OCI-LY7 (cell line): ENCODE results near the gene NTRK1. TPM values are rescaled to one million over a fixed set of nuclear protein-coding genes. Genes with fewer than 3 reads are reported as not detected.

ENCODE experiments used
- BruUV-seq: library from RNA; stranded (reverse); fragments of 400-500 nt; replicated peaks from 2 replicates; lab custom pipeline; 2021; lab: Mats Ljungman, UMichigan
- CTCF ChIA-PET: fragments of 300-600 bp; sonication (Branson Sonifier 250); formaldehyde crosslinking; loops from one replicate; lab custom pipeline; 2022; ENCODE audit warnings: antibody characterized with exemption; ENCODE audit not compliant: unreplicated experiment; lab: Charles Lee
- POLR2A ChIA-PET: fragments of 300-600 bp; sonication (Branson Sonifier 250); formaldehyde crosslinking; loops from one replicate; lab custom pipeline; 2022; ENCODE audit warnings: antibody characterized with exemption; lab: Charles Lee
- DNase-seq: peaks from one replicate; pipeline ENCODE4 v3.0.0-alpha.2; 2015; ENCODE audit warnings: low spot score
- H2AFZ ChIP-seq: fragments of 200-600 bp; sonication (generic), shearing (Covaris generic); 2 replicates; pipeline ENCODE4 v1.6.1; 2014; ENCODE audit warnings: mild to moderate bottlenecking, antibody characterized with exemption, low read length, moderate library complexity
- H3K27ac ChIP-seq: fragments of 200-600 bp; sonication (generic); 2 replicates; pipeline ENCODE4 v1.5.1; 2014; ENCODE audit warnings: mixed run types, low read depth, mild to moderate bottlenecking, moderate library complexity, low read length, inconsistent platforms; ENCODE audit not compliant: poor library complexity, severe bottlenecking
- H3K36me3 ChIP-seq: fragments of 200-600 bp; sonication (generic); 2 replicates; pipeline ENCODE4 v1.6.1; 2014; ENCODE audit warnings: mild to moderate bottlenecking, antibody characterized with exemption, low read length, moderate library complexity, mixed read lengths; ENCODE audit not compliant: insufficient read depth
- H3K4me1 ChIP-seq: fragments of 200-600 bp; sonication (generic); 2 replicates; pipeline ENCODE4 v1.5.1; 2014; ENCODE audit warnings: mild to moderate bottlenecking, low read length; ENCODE audit not compliant: insufficient read depth, poor library complexity, severe bottlenecking
- H3K4me2 ChIP-seq: fragments of 200-600 bp; sonication (generic); 2 replicates; pipeline ENCODE4 v1.6.1; 2014; ENCODE audit warnings: mild to moderate bottlenecking, low read length
- H3K4me3 ChIP-seq: fragments of 200-600 bp; sonication (generic); 2 replicates; pipeline ENCODE4 v1.5.1; 2014; ENCODE audit warnings: mild to moderate bottlenecking, low read depth, low read length; ENCODE audit not compliant: poor library complexity, severe bottlenecking
- H3K79me2 ChIP-seq: fragments of 200-600 bp; sonication (generic); 2 replicates; pipeline ENCODE4 v1.6.1; 2016; ENCODE audit warnings: low read depth, mild to moderate bottlenecking, low read length, moderate library complexity, mixed read lengths; ENCODE audit not compliant: insufficient read depth
- H3K9me2 ChIP-seq: fragments of 200-600 bp; sonication (generic); 2 replicates; pipeline ENCODE4 v1.6.1; 2016; ENCODE audit warnings: mild to moderate bottlenecking, low read length, mixed read lengths; ENCODE audit not compliant: insufficient read depth
- H3K9me3 ChIP-seq: fragments of 200-600 bp; sonication (generic); 2 replicates; pipeline ENCODE4 v1.6.1; 2014; ENCODE audit warnings: mild to moderate bottlenecking, mixed run types, low read length, mixed read lengths
- H4K20me1 ChIP-seq: fragments of 200-600 bp; sonication (generic); 2 replicates; pipeline ENCODE4 v1.6.1; 2014; ENCODE audit warnings: mild to moderate bottlenecking, antibody characterized with exemption, low read length, moderate library complexity, mixed read lengths; ENCODE audit not compliant: insufficient read depth
- EZH2phosphoT487 ChIP-seq: fragments of 200-600 bp; sonication (generic); IDR thresholded peaks from 2 replicates; pipeline ENCODE4 v1.6.1; 2018; ENCODE audit warnings: low read depth, borderline replicate concordance, mild to moderate bottlenecking, mixed run types, antibody characterized with exemption, low read length, moderate library complexity, mixed read lengths
- intact Hi-C: fragments of 100-400 bp; cut with micrococcal nuclease; formaldehyde crosslinking; loops from one replicate; pipeline ENCODE4 v1.10.0; 2022; ENCODE audit not compliant: unreplicated experiment
- total RNA-seq, 2 experiments: library from RNA; depleted of rRNA in 1 of 2; stranded (reverse); fragments of >200 nt in 1 of 2; shearing (Covaris generic) in 1 of 2; gene quantifications; 2 replicates each; pipeline ENCODE4 v1.2.3, GENCODE V29; 2014 to 2022
- TF ChIP-seq, protein P1 (sequence below): fragments of 200-600 bp; sonication (generic); conservative IDR thresholded peaks from 2 replicates; pipeline ENCODE4 v1.5.1; 2014; ENCODE audit warnings: mild to moderate bottlenecking, antibody characterized with exemption, low read length, moderate library complexity, mixed read lengths

The NTRK1 gene
- total RNA-seq, 2 experiments from 2014 or later = not detected

- Histone ChIP-seq H3K36me3 (no peaks in the 10 kb centered on the region), H3K4me3 (no peak overlapping the region), H3K9me2 (no peaks in the 10 kb centered on the region), H2AFZ (no peak overlapping the region), H3K4me1 (no peaks in the 10 kb centered on the region), H4K20me1 (no peaks in the 10 kb centered on the region; the same call in 1 of the 2 replicates), H3K79me2 (no peaks in the 10 kb centered on the region), H3K4me2 (no peak overlapping the region), H3K9me3 (no peaks in the 10 kb centered on the region), H3K27ac (no peak overlapping the region)
- ChIA-PET CTCF (interaction anchor here (0.5 to 0.6 kb wide), 2 partner anchors 30 to 51 kb away, joined by 3 read pairs; no protein-coding TSS in a partner anchor), POLR2A (no interaction called here)
- TF ChIP-seq EZH2phosphoT487 = no peak
- TF ChIP-seq, protein P1, sequence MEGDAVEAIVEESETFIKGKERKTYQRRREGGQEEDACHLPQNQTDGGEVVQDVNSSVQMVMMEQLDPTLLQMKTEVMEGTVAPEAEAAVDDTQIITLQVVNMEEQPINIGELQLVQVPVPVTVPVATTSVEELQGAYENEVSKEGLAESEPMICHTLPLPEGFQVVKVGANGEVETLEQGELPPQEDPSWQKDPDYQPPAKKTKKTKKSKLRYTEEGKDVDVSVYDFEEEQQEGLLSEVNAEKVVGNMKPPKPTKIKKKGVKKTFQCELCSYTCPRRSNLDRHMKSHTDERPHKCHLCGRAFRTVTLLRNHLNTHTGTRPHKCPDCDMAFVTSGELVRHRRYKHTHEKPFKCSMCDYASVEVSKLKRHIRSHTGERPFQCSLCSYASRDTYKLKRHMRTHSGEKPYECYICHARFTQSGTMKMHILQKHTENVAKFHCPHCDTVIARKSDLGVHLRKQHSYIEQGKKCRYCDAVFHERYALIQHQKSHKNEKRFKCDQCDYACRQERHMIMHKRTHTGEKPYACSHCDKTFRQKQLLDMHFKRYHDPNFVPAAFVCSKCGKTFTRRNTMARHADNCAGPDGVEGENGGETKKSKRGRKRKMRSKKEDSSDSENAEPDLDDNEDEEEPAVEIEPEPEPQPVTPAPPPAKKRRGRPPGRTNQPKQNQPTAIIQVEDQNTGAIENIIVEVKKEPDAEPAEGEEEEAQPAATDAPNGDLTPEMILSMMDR = no peak
- intact Hi-C loops = loop anchor here (5.0 kb wide), 1 partner anchor 40 kb away; no protein-coding TSS in a partner anchor
- no peak for DNase-seq
- BruUV-seq = no TSS peak
Observed at GRCh38 chr1:156836892-156837291, 23.8 kb upstream of the NTRK1 start.

DNA sequence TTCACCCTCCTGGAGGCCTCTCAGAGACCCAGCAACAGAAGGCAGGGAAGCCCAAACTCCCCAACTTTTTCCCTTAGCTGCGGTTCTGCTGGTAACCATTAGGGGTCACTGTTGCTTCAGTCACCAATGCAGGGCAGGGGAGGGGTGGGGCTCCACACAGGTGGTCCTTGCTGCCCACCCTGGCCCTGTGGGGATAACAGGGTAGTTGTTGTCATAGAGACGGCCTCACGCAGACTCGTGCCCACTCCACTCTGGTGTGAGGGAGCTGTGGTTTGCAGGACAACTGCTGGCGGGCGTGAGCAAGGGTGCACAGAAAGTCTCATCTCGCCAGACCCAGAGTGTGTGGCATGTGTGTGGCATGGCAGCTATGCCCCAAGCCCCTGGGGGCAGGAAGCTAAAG lies 21.7 kb upstream of the NTRK1 start:
- POLR2A ChIA-PET = interaction anchor here (1.2 kb wide), 1 partner anchor 17 kb away, joined by 6 read pairs; no protein-coding TSS in a partner anchor
- H3K4me2 ChIP-seq = no peak overlapping the region
- CTCF ChIA-PET = interaction anchor here (0.6 to 0.7 kb wide), 2 partner anchors 13 to 195 kb away, joined by 3 read pairs; no protein-coding TSS in a partner anchor
- no peaks in the 10 kb centered on the region for H3K4me1 ChIP-seq
- H3K27ac ChIP-seq = no peak overlapping the region
- no peaks in the 10 kb centered on the region; the same call in 1 of the 2 replicates for H4K20me1 ChIP-seq
- no peaks in the 10 kb centered on the region for H3K9me2 ChIP-seq
- no peaks in the 10 kb centered on the region for H3K36me3 ChIP-seq
- no peak overlapping the region for H2AFZ ChIP-seq
- no peaks in the 10 kb centered on the region for H3K79me2 ChIP-seq
- peak; percentile 45 for DNase-seq
- no TSS peak for BruUV-seq
- TF ChIP-seq, protein P1 = peak; percentile 94
- TF ChIP-seq EZH2phosphoT487 = no peak
- H3K9me3 ChIP-seq = no peaks in the 10 kb centered on the region
- intact Hi-C loops = loop anchor here (1.0 to 5.0 kb wide), 2 partner anchors 42 to 51 kb away; no protein-coding TSS in a partner anchor
- no peak overlapping the region for H3K4me3 ChIP-seq

- H3K9me2 ChIP-seq = no peaks in the 10 kb centered on the region
- no peak for DNase-seq
- POLR2A ChIA-PET = interaction anchor here (1.2 kb wide), 1 partner anchor 17 kb away, joined by 6 read pairs; no protein-coding TSS in a partner anchor
- H2AFZ ChIP-seq = no peak overlapping the region
- H3K27ac ChIP-seq = no peak overlapping the region
- no peak overlapping the region for H3K4me3 ChIP-seq
- H3K36me3 ChIP-seq = no peaks in the 10 kb centered on the region
- H3K9me3 ChIP-seq = no peaks in the 10 kb centered on the region
- BruUV-seq = no TSS peak
- TF ChIP-seq, protein P1 = no peak
- TF ChIP-seq EZH2phosphoT487 = no peak
- no peaks in the 10 kb centered on the region for H3K4me1 ChIP-seq
- no peak overlapping the region for H3K4me2 ChIP-seq
- intact Hi-C loops = loop anchor here (1.0 to 5.0 kb wide), 2 partner anchors 42 to 51 kb away; no protein-coding TSS in a partner anchor
- CTCF ChIA-PET = interaction anchor here (0.6 to 0.7 kb wide), 2 partner anchors 13 to 196 kb away, joined by 3 read pairs; no protein-coding TSS in a partner anchor
- no peaks in the 10 kb centered on the region; the same call in 1 of the 2 replicates for H4K20me1 ChIP-seq
- no peaks in the 10 kb centered on the region for H3K79me2 ChIP-seq
Observed at GRCh38 chr1:156839426-156840109, 21.1 kb upstream of the NTRK1 start.
